ENCODE results near the gene LAMC2. TPM values are rescaled to one million over a fixed set of nuclear protein-coding genes. Genes with fewer than 3 reads are reported as not detected.

LAMC2 gene
- total and polyA plus RNA-seq, 4 experiments from 2014 or later = not detected

DNA sequence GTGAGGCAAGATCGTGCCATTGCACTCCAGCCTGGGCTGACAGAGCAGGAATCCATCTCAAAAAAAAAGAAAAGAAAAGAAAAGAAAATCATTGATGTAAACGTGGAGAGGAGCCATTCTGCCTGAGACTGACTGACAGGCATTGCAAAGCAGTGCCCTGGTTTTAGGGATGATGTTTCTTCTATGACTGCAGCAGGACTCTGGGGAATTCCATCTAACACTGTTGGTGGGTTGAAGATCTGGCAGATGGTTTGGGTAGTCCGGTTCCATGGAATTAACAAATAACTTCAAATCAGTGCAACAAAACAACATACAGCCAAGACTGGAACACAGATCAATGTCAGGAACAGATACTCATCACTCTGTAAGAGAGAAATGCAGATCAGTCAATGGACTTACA is 17.8 kb upstream of the LAMC2 start:
- H3K27me3 ChIP-seq (ENCODE audit: insufficient read depth, low read length) = no peaks in the 10 kb centered on the region
- H3K36me3 ChIP-seq (ENCODE audit: insufficient read depth, low read length) = no peaks in the 10 kb centered on the region
- no peaks in the 10 kb centered on the region for H3K9me3 ChIP-seq (ENCODE audit: control insufficient read depth in 1 of 2, low read length in 2 of 2)
- DNase-seq = no peak
- Mint-ChIP-seq H3K4me1 (no peaks in the 10 kb centered on the region), H3K9me3 (no peaks in the 10 kb centered on the region), H3K27ac (no peak overlapping the region), H3K27me3 (peaks cover 7 to 9% of the 10 kb centered on the region in 2 donors), H3K4me3 (no peak overlapping the region), H3K36me3 (no peaks in the 10 kb centered on the region)
- intact Hi-C loops (cut with micrococcal nuclease) = no loop called here
- POLR2A ChIA-PET (ENCODE audit: partially characterized antibody) = no interaction called here
- no peak overlapping the region for H3K4me3 ChIP-seq (ENCODE audit: low read length in 2 of 2)
- H3K4me1 ChIP-seq (ENCODE audit: insufficient read depth, low read length) = no peaks in the 10 kb centered on the region
- CTCF ChIA-PET (ENCODE audit: partially characterized antibody) = no interaction called here
- H3K27ac ChIP-seq (ENCODE audit: low read depth, low read length) = no peak overlapping the region

DNA sequence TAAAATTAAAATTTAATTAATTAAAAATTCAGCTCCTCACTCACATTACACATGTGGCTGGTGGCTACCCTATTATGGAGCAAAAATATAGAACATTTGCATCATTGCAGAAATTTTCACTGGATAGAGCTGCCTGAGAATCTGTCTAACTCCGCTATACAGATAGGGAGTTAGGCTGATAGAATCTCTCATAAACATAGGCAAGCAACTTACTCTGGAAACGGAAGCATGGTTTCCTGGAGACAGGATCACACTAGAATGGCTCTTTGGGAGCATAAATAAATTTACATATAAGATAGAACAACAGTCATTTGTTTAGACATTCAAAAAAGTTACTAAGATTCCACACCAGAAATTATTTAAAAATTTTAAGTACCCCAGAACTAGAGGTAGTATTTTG is 12.2 kb upstream of the LAMC2 start:
- Mint-ChIP-seq H3K27ac (no peak overlapping the region), H3K9me3 (no peaks in the 10 kb centered on the region), H3K27me3 (peaks cover 4 to 7% of the 10 kb centered on the region in 2 donors), H3K36me3 (no peaks in the 10 kb centered on the region), H3K4me3 (no peak overlapping the region), H3K4me1 (no peaks in the 10 kb centered on the region)
- Histone ChIP-seq H3K27me3 (ENCODE audit: insufficient read depth, low read length) (no peaks in the 10 kb centered on the region), H3K4me1 (ENCODE audit: insufficient read depth, low read length) (no peaks in the 10 kb centered on the region), H3K27ac (ENCODE audit: low read depth, low read length) (no peak overlapping the region), H3K36me3 (ENCODE audit: insufficient read depth, low read length) (no peaks in the 10 kb centered on the region), H3K9me3 (ENCODE audit: control insufficient read depth in 1 of 2, low read length in 2 of 2) (no peaks in the 10 kb centered on the region), H3K4me3 (ENCODE audit: low read length in 2 of 2) (no peak overlapping the region)
- CTCF ChIA-PET (ENCODE audit: partially characterized antibody) = no interaction called here
- intact Hi-C loops (cut with micrococcal nuclease) = no loop called here
- POLR2A ChIA-PET (ENCODE audit: partially characterized antibody) = no interaction called here
- DNase-seq = no peak

GRCh38 chr1:183175631-183176030 is 10.4 kb upstream of the LAMC2 start:
- Mint-ChIP-seq H3K4me1 (peaks cover 0 to 6% (median 1%) of the 10 kb centered on the region in 4 donors), H3K36me3 (no peaks in the 10 kb centered on the region), H3K4me3 (no peak overlapping the region), H3K9me3 (no peaks in the 10 kb centered on the region), H3K27ac (no peak overlapping the region), H3K27me3 (peaks cover 4 to 6% of the 10 kb centered on the region in 2 donors)
- ChIA-PET POLR2A (ENCODE audit: partially characterized antibody) (no interaction called here), CTCF (ENCODE audit: partially characterized antibody) (no interaction called here)
- no peaks in the 10 kb centered on the region for H3K4me1 ChIP-seq (ENCODE audit: insufficient read depth, low read length)
- H3K36me3 ChIP-seq (ENCODE audit: insufficient read depth, low read length) = no peaks in the 10 kb centered on the region
- H3K27me3 ChIP-seq (ENCODE audit: insufficient read depth, low read length) = no peaks in the 10 kb centered on the region
- no peak for DNase-seq
- no peak overlapping the region for H3K27ac ChIP-seq (ENCODE audit: low read depth, low read length)
- no peaks in the 10 kb centered on the region for H3K9me3 ChIP-seq (ENCODE audit: control insufficient read depth in 1 of 2, low read length in 2 of 2)
- no peak overlapping the region for H3K4me3 ChIP-seq (ENCODE audit: low read length in 2 of 2)
- intact Hi-C loops (cut with micrococcal nuclease) = no loop called here

GRCh38 chr1:183178545-183178944 is 7.5 kb upstream of the LAMC2 start:
- Mint-ChIP-seq H3K27me3 (peaks cover 0 to 9% of the 10 kb centered on the region in 2 donors), H3K9me3 (no peaks in the 10 kb centered on the region), H3K36me3 (no peaks in the 10 kb centered on the region), H3K4me1 (peaks cover 0 to 11% (median 5%) of the 10 kb centered on the region in 4 donors), H3K27ac (no peak overlapping the region), H3K4me3 (no peak overlapping the region)
- Histone ChIP-seq H3K9me3 (ENCODE audit: control insufficient read depth in 1 of 2, low read length in 2 of 2) (no peaks in the 10 kb centered on the region), H3K27me3 (ENCODE audit: insufficient read depth, low read length) (no peaks in the 10 kb centered on the region), H3K4me1 (ENCODE audit: insufficient read depth, low read length) (no peaks in the 10 kb centered on the region), H3K36me3 (ENCODE audit: insufficient read depth, low read length) (no peaks in the 10 kb centered on the region), H3K27ac (ENCODE audit: low read depth, low read length) (no peak overlapping the region), H3K4me3 (ENCODE audit: low read length in 2 of 2) (no peak overlapping the region)
- intact Hi-C loops (cut with micrococcal nuclease) = no loop called here
- ChIA-PET CTCF (ENCODE audit: partially characterized antibody) (no interaction called here), POLR2A (ENCODE audit: partially characterized antibody) (no interaction called here)
- no peak for DNase-seq

DNA sequence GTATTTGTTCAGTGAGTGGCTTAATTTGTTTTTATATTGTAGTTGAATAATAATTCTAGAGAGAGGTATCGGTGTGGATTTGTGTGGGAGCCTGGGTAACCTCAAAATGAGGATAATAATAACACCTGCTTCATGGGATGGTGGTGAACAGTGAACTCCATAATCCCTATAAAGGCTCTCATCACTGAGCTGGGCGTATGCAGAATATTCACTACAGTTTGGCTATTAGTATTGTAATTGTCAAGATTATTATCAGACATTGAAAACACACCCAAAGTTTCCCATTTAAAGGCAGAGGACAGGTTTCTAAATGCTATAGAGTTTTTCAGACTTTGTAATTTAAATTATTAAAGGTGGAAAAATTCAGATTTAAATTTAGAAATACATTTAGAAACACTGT is 7.0 kb upstream of the LAMC2 start:
- H3K9me3 ChIP-seq (ENCODE audit: control insufficient read depth in 1 of 2, low read length in 2 of 2) = no peaks in the 10 kb centered on the region
- Mint-ChIP-seq H3K4me3 (no peak overlapping the region), H3K4me1 (peaks cover 0 to 11% (median 5%) of the 10 kb centered on the region in 4 donors), H3K27me3 (peaks cover 0 to 9% of the 10 kb centered on the region in 2 donors), H3K9me3 (no peaks in the 10 kb centered on the region), H3K36me3 (no peaks in the 10 kb centered on the region), H3K27ac (no peak overlapping the region)
- H3K36me3 ChIP-seq (ENCODE audit: insufficient read depth, low read length) = no peaks in the 10 kb centered on the region
- H3K27ac ChIP-seq (ENCODE audit: low read depth, low read length) = no peak overlapping the region
- DNase-seq = no peak
- H3K27me3 ChIP-seq (ENCODE audit: insufficient read depth, low read length) = no peaks in the 10 kb centered on the region
- ChIA-PET CTCF (ENCODE audit: partially characterized antibody) (no interaction called here), POLR2A (ENCODE audit: partially characterized antibody) (no interaction called here)
- no peaks in the 10 kb centered on the region for H3K4me1 ChIP-seq (ENCODE audit: insufficient read depth, low read length)
- H3K4me3 ChIP-seq (ENCODE audit: low read length in 2 of 2) = no peak overlapping the region
- intact Hi-C loops (cut with micrococcal nuclease) = no loop called here

GRCh38 chr1:183180218-183180617 is 5.8 kb upstream of the LAMC2 start:
- ChIA-PET POLR2A (ENCODE audit: partially characterized antibody) (no interaction called here), CTCF (ENCODE audit: partially characterized antibody) (no interaction called here)
- no peaks in the 10 kb centered on the region for H3K27me3 ChIP-seq (ENCODE audit: insufficient read depth, low read length)
- no peak overlapping the region for H3K4me3 Mint-ChIP-seq
- no peaks in the 10 kb centered on the region for H3K9me3 ChIP-seq (ENCODE audit: control insufficient read depth in 1 of 2, low read length in 2 of 2)
- H3K27ac Mint-ChIP-seq = no peak overlapping the region
- no peak for DNase-seq
- H3K36me3 Mint-ChIP-seq = no peaks in the 10 kb centered on the region
- H3K4me1 Mint-ChIP-seq = peaks cover 0 to 11% (median 5%) of the 10 kb centered on the region in 4 donors
- no peaks in the 10 kb centered on the region for H3K4me1 ChIP-seq (ENCODE audit: insufficient read depth, low read length)
- H3K36me3 ChIP-seq (ENCODE audit: insufficient read depth, low read length) = no peaks in the 10 kb centered on the region
- no peaks in the 10 kb centered on the region for H3K9me3 Mint-ChIP-seq
- intact Hi-C loops (cut with micrococcal nuclease) = no loop called here
- peaks cover 0 to 12% of the 10 kb centered on the region in 2 donors for H3K27me3 Mint-ChIP-seq
- no peak overlapping the region for H3K27ac ChIP-seq (ENCODE audit: low read depth, low read length)
- no peak overlapping the region for H3K4me3 ChIP-seq (ENCODE audit: low read length in 2 of 2)

- POLR2A ChIA-PET (ENCODE audit: partially characterized antibody) = no interaction called here
- DNase-seq = no peak
- intact Hi-C loops (cut with micrococcal nuclease) = no loop called here
- peaks cover 3 to 12% of the 10 kb centered on the region in 2 donors for H3K27me3 Mint-ChIP-seq
- H3K27ac Mint-ChIP-seq = no peak overlapping the region
- CTCF ChIA-PET (ENCODE audit: partially characterized antibody) = no interaction called here
- Histone ChIP-seq H3K9me3 (ENCODE audit: control insufficient read depth in 1 of 2, low read length in 2 of 2) (no peaks in the 10 kb centered on the region), H3K27me3 (ENCODE audit: insufficient read depth, low read length) (no peaks in the 10 kb centered on the region), H3K27ac (ENCODE audit: low read depth, low read length) (no peak overlapping the region), H3K4me3 (ENCODE audit: low read length in 2 of 2) (no peak overlapping the region), H3K36me3 (ENCODE audit: insufficient read depth, low read length) (no peaks in the 10 kb centered on the region), H3K4me1 (ENCODE audit: insufficient read depth, low read length) (no peaks in the 10 kb centered on the region)
- peaks cover 0 to 11% (median 5%) of the 10 kb centered on the region in 4 donors for H3K4me1 Mint-ChIP-seq
- no peaks in the 10 kb centered on the region for H3K36me3 Mint-ChIP-seq
- H3K4me3 Mint-ChIP-seq = no peak overlapping the region
- H3K9me3 Mint-ChIP-seq = no peaks in the 10 kb centered on the region
Measured at GRCh38 chr1:183180634-183181056, 5.4 kb upstream of the LAMC2 start.

DNA sequence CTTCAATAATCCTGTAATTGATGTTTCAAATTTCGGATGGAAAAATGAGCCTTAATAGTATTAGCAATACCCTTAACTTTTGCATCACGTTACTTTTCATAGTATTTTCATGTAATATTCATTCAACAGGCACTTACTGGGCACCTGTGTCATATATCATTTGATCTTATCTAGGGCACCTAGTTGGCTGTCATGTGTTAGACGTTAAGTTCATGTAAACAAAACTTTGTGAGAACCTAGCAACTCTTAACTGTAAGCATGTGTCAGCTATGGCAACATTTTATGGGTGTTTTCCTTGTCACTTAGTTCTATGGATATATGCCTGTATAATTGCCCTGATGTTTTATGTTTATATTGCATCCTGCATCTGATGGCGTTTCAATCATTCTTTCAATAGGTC is 777 bp downstream of the LAMC2 start:
- POLR2A ChIA-PET (ENCODE audit: partially characterized antibody) = no interaction called here
- H3K4me1 Mint-ChIP-seq = no peaks in the 10 kb centered on the region
- no peaks in the 10 kb centered on the region for H3K4me1 ChIP-seq (ENCODE audit: insufficient read depth, low read length)
- H3K36me3 Mint-ChIP-seq = no peaks in the 10 kb centered on the region
- no peak overlapping the region for H3K27ac Mint-ChIP-seq
- CTCF ChIA-PET (ENCODE audit: partially characterized antibody) = no interaction called here
- H3K36me3 ChIP-seq (ENCODE audit: insufficient read depth, low read length) = no peaks in the 10 kb centered on the region
- no peaks in the 10 kb centered on the region for H3K9me3 ChIP-seq (ENCODE audit: control insufficient read depth in 1 of 2, low read length in 2 of 2)
- H3K4me3 Mint-ChIP-seq = no peak overlapping the region
- no peak overlapping the region for H3K27ac ChIP-seq (ENCODE audit: low read depth, low read length)
- H3K27me3 Mint-ChIP-seq = peaks cover 14 to 22% of the 10 kb centered on the region in 2 donors
- H3K9me3 Mint-ChIP-seq = no peaks in the 10 kb centered on the region
- intact Hi-C loops (cut with micrococcal nuclease) = no loop called here
- H3K27me3 ChIP-seq (ENCODE audit: insufficient read depth, low read length) = peaks cover 11% of the 10 kb centered on the region
- no peak overlapping the region for H3K4me3 ChIP-seq (ENCODE audit: low read length in 2 of 2)
- no peak for DNase-seq

Data from CD4-positive, alpha-beta memory T cell (primary cell).